Tibial nerve (tissue), 4 donors: ENCODE measurements around the gene ORMDL2.

Experiments
- EP300 ChIP-seq, 2 donors: sonication (generic); formaldehyde crosslinking; IDR thresholded peaks; one replicate each; pipeline ENCODE4 v1.6.1; 2017; ENCODE audit warnings: antibody characterized with exemption in 2 of 2, mild to moderate bottlenecking in 1 of 2
- TF ChIP-seq, protein P1 (sequence below), 5 experiments: fragments of 200-600 bp in 3 of 5; fragments of 450-650 bp in 2 of 5; sonication (generic) in 3 of 5; IDR thresholded peaks; one replicate each; pipeline ENCODE4 v1.5.1; 2016 to 2019; ENCODE audit warnings: antibody characterized with exemption in 5 of 5, mild to moderate bottlenecking in 3 of 5, moderate library complexity in 2 of 5

DNA sequence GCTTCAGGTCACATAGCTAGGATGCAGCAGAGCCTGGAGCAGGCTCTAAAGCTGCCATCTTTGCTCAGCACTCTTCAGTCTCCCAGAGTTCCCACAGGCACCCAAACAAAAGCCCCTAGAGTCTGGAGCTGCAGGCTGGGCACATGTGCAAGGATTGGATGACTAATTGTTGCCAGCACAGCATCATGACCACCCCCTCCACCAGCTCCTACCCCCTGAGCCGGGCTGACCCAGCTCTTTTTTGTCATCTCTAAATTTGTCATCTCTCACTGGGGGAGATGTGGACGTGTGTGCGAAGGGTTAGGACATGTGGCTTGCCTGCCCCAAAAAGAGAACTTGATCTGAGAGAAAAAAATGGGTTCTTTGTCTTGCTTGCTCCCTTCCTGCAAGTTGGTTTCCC is 29.2 kb downstream of the ORMDL2 start:
- TF ChIP-seq, protein P1, sequence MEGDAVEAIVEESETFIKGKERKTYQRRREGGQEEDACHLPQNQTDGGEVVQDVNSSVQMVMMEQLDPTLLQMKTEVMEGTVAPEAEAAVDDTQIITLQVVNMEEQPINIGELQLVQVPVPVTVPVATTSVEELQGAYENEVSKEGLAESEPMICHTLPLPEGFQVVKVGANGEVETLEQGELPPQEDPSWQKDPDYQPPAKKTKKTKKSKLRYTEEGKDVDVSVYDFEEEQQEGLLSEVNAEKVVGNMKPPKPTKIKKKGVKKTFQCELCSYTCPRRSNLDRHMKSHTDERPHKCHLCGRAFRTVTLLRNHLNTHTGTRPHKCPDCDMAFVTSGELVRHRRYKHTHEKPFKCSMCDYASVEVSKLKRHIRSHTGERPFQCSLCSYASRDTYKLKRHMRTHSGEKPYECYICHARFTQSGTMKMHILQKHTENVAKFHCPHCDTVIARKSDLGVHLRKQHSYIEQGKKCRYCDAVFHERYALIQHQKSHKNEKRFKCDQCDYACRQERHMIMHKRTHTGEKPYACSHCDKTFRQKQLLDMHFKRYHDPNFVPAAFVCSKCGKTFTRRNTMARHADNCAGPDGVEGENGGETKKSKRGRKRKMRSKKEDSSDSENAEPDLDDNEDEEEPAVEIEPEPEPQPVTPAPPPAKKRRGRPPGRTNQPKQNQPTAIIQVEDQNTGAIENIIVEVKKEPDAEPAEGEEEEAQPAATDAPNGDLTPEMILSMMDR (IDR thresholded peaks at IDR 0.05): no peak
- peak in 1 of 2 donors; percentile 63 for TF ChIP-seq EP300 (IDR thresholded peaks at IDR 0.05)
